ENCODE measurements around the gene HSPA12A. TPM values are rescaled to one million over a fixed set of nuclear protein-coding genes. Genes with fewer than 3 reads are reported as not detected.

The HSPA12A gene
- total RNA-seq, 1 donor from 2014 or later: 0.05 TPM

- intact Hi-C loops (cut with micrococcal nuclease): no loop called here
- H3K9me3 Mint-ChIP-seq: no peaks in the 10 kb centered on the region
- no peaks in the 10 kb centered on the region for H3K36me3 Mint-ChIP-seq (ENCODE audit: low read depth)
- no peak overlapping the region for H3K27ac Mint-ChIP-seq
- no peak for DNase-seq (ENCODE audit: low spot score)
- peaks cover 3% of the 10 kb centered on the region for H3K27me3 Mint-ChIP-seq (ENCODE audit: insufficient read depth)
- no peaks in the 10 kb centered on the region for H3K4me1 Mint-ChIP-seq (ENCODE audit: low read depth)
- no peak overlapping the region for H3K4me3 Mint-ChIP-seq
Observed at GRCh38 chr10:116655568-116655967, 86.8 kb downstream of the HSPA12A start.

GRCh38 chr10:116654816-116655215 lies 87.5 kb downstream of the HSPA12A start:
- no peaks in the 10 kb centered on the region for H3K4me1 Mint-ChIP-seq (ENCODE audit: low read depth)
- H3K36me3 Mint-ChIP-seq (ENCODE audit: low read depth): no peaks in the 10 kb centered on the region
- no peak overlapping the region for H3K4me3 Mint-ChIP-seq
- no peak for DNase-seq (ENCODE audit: low spot score)
- intact Hi-C loops (cut with micrococcal nuclease): no loop called here
- H3K27me3 Mint-ChIP-seq (ENCODE audit: insufficient read depth): peaks cover 3% of the 10 kb centered on the region
- no peaks in the 10 kb centered on the region for H3K9me3 Mint-ChIP-seq
- H3K27ac Mint-ChIP-seq: no peak overlapping the region

GRCh38 chr10:116653885-116654284 lies 88.5 kb downstream of the HSPA12A start:
- Mint-ChIP-seq H3K9me3 (no peaks in the 10 kb centered on the region), H3K27ac (no peak overlapping the region), H3K27me3 (ENCODE audit: insufficient read depth) (peaks cover 3% of the 10 kb centered on the region), H3K4me3 (no peak overlapping the region), H3K4me1 (ENCODE audit: low read depth) (no peaks in the 10 kb centered on the region), H3K36me3 (ENCODE audit: low read depth) (no peaks in the 10 kb centered on the region)
- no peak for DNase-seq (ENCODE audit: low spot score)
- intact Hi-C loops (cut with micrococcal nuclease): no loop called here

- no peaks in the 10 kb centered on the region for H3K4me1 Mint-ChIP-seq (ENCODE audit: low read depth)
- no peak overlapping the region for H3K27ac Mint-ChIP-seq
- H3K36me3 Mint-ChIP-seq (ENCODE audit: low read depth): no peaks in the 10 kb centered on the region
- no peak for DNase-seq (ENCODE audit: low spot score)
- intact Hi-C loops (cut with micrococcal nuclease): no loop called here
- H3K9me3 Mint-ChIP-seq: no peaks in the 10 kb centered on the region
- peaks cover 3% of the 10 kb centered on the region for H3K27me3 Mint-ChIP-seq (ENCODE audit: insufficient read depth)
- no peak overlapping the region for H3K4me3 Mint-ChIP-seq
Observed at GRCh38 chr10:116648903-116649302, 93.5 kb downstream of the HSPA12A start.

- no peaks in the 10 kb centered on the region for H3K4me1 Mint-ChIP-seq (ENCODE audit: low read depth)
- H3K27me3 Mint-ChIP-seq (ENCODE audit: insufficient read depth): no peaks in the 10 kb centered on the region
- no peaks in the 10 kb centered on the region for H3K36me3 Mint-ChIP-seq (ENCODE audit: low read depth)
- DNase-seq (ENCODE audit: low spot score): no peak
- H3K27ac Mint-ChIP-seq: no peak overlapping the region
- H3K9me3 Mint-ChIP-seq: no peaks in the 10 kb centered on the region
- intact Hi-C loops (cut with micrococcal nuclease): no loop called here
- no peak overlapping the region for H3K4me3 Mint-ChIP-seq
Observed at GRCh38 chr10:116646502-116646901, 95.9 kb downstream of the HSPA12A start.

GRCh38 chr10:116637830-116638229 lies 104.5 kb downstream of the HSPA12A start:
- DNase-seq (ENCODE audit: low spot score): no peak
- H3K27me3 Mint-ChIP-seq (ENCODE audit: insufficient read depth): peaks cover 8% of the 10 kb centered on the region
- no peak overlapping the region for H3K27ac Mint-ChIP-seq
- no peaks in the 10 kb centered on the region for H3K36me3 Mint-ChIP-seq (ENCODE audit: low read depth)
- H3K9me3 Mint-ChIP-seq: no peaks in the 10 kb centered on the region
- no peak overlapping the region for H3K4me3 Mint-ChIP-seq
- H3K4me1 Mint-ChIP-seq (ENCODE audit: low read depth): no peaks in the 10 kb centered on the region
- intact Hi-C loops (cut with micrococcal nuclease): no loop called here

GRCh38 chr10:116636976-116637375 lies 105.4 kb downstream of the HSPA12A start:
- H3K36me3 Mint-ChIP-seq (ENCODE audit: low read depth): no peaks in the 10 kb centered on the region
- no peaks in the 10 kb centered on the region for H3K4me1 Mint-ChIP-seq (ENCODE audit: low read depth)
- intact Hi-C loops (cut with micrococcal nuclease): no loop called here
- no peak for DNase-seq (ENCODE audit: low spot score)
- H3K9me3 Mint-ChIP-seq: no peaks in the 10 kb centered on the region
- H3K4me3 Mint-ChIP-seq: no peak overlapping the region
- peaks cover 8% of the 10 kb centered on the region for H3K27me3 Mint-ChIP-seq (ENCODE audit: insufficient read depth)
- H3K27ac Mint-ChIP-seq: no peak overlapping the region

GRCh38 chr10:116636385-116636784 lies 106.0 kb downstream of the HSPA12A start:
- no peak for DNase-seq (ENCODE audit: low spot score)
- H3K27ac Mint-ChIP-seq: no peak overlapping the region
- H3K9me3 Mint-ChIP-seq: no peaks in the 10 kb centered on the region
- H3K36me3 Mint-ChIP-seq (ENCODE audit: low read depth): no peaks in the 10 kb centered on the region
- peaks cover 8% of the 10 kb centered on the region for H3K27me3 Mint-ChIP-seq (ENCODE audit: insufficient read depth)
- intact Hi-C loops (cut with micrococcal nuclease): no loop called here
- no peak overlapping the region for H3K4me3 Mint-ChIP-seq
- H3K4me1 Mint-ChIP-seq (ENCODE audit: low read depth): no peaks in the 10 kb centered on the region

- Mint-ChIP-seq H3K4me1 (ENCODE audit: low read depth) (no peaks in the 10 kb centered on the region), H3K36me3 (ENCODE audit: low read depth) (no peaks in the 10 kb centered on the region), H3K27ac (no peak overlapping the region), H3K4me3 (no peak overlapping the region), H3K27me3 (ENCODE audit: insufficient read depth) (peaks cover 3% of the 10 kb centered on the region), H3K9me3 (no peaks in the 10 kb centered on the region)
- intact Hi-C loops (cut with micrococcal nuclease): no loop called here
- DNase-seq (ENCODE audit: low spot score): no peak
Observed at GRCh38 chr10:116634126-116634975, 108.0 kb downstream of the HSPA12A start.

GRCh38 chr10:116633216-116633600 lies 109.2 kb downstream of the HSPA12A start:
- Mint-ChIP-seq H3K36me3 (ENCODE audit: low read depth) (no peaks in the 10 kb centered on the region), H3K9me3 (no peaks in the 10 kb centered on the region)

GRCh38 chr10:116632596-116633215 lies 109.7 kb downstream of the HSPA12A start:
- H3K9me3 Mint-ChIP-seq: no peaks in the 10 kb centered on the region
- no peak overlapping the region for H3K4me3 Mint-ChIP-seq
- no peak overlapping the region for H3K27ac Mint-ChIP-seq
- H3K27me3 Mint-ChIP-seq (ENCODE audit: insufficient read depth): peaks cover 3% of the 10 kb centered on the region
- intact Hi-C loops (cut with micrococcal nuclease): no loop called here
- no peaks in the 10 kb centered on the region for H3K36me3 Mint-ChIP-seq (ENCODE audit: low read depth)
- no peak for DNase-seq (ENCODE audit: low spot score)
- no peaks in the 10 kb centered on the region for H3K4me1 Mint-ChIP-seq (ENCODE audit: low read depth)

More at GRCh38 chr10:116633216-116633600, 109.2 kb downstream of the HSPA12A start:
- no peak for DNase-seq (ENCODE audit: low spot score)
- Mint-ChIP-seq H3K27me3 (ENCODE audit: insufficient read depth) (peaks cover 3% of the 10 kb centered on the region), H3K4me1 (ENCODE audit: low read depth) (no peaks in the 10 kb centered on the region), H3K4me3 (no peak overlapping the region), H3K27ac (no peak overlapping the region)
- intact Hi-C loops (cut with micrococcal nuclease): no loop called here

GRCh38 chr10:116631871-116632295 lies 110.5 kb downstream of the HSPA12A start:
- no peaks in the 10 kb centered on the region for H3K4me1 Mint-ChIP-seq (ENCODE audit: low read depth)
- H3K9me3 Mint-ChIP-seq: no peaks in the 10 kb centered on the region
- H3K27ac Mint-ChIP-seq: no peak overlapping the region
- intact Hi-C loops (cut with micrococcal nuclease): no loop called here
- H3K4me3 Mint-ChIP-seq: no peak overlapping the region
- H3K36me3 Mint-ChIP-seq (ENCODE audit: low read depth): no peaks in the 10 kb centered on the region
- DNase-seq (ENCODE audit: low spot score): no peak
- peaks cover 3% of the 10 kb centered on the region for H3K27me3 Mint-ChIP-seq (ENCODE audit: insufficient read depth)

GRCh38 chr10:116630020-116630419 lies 112.3 kb downstream of the HSPA12A start:
- intact Hi-C loops (cut with micrococcal nuclease): no loop called here
- no peaks in the 10 kb centered on the region for H3K4me1 Mint-ChIP-seq (ENCODE audit: low read depth)
- no peaks in the 10 kb centered on the region for H3K9me3 Mint-ChIP-seq
- H3K36me3 Mint-ChIP-seq (ENCODE audit: low read depth): no peaks in the 10 kb centered on the region
- H3K27me3 Mint-ChIP-seq (ENCODE audit: insufficient read depth): peaks cover 8% of the 10 kb centered on the region
- H3K27ac Mint-ChIP-seq: no peak overlapping the region
- no peak for DNase-seq (ENCODE audit: low spot score)
- H3K4me3 Mint-ChIP-seq: no peak overlapping the region

Data from activated T-helper 1 cell treated with anti-CD3 and anti-CD28 coated beads, Interleukin-12 subunit alpha, Interleukin-12 subunit beta, Interleukin-2, Interleukin-4 antibody, amounts not matched to agents 30 ng/mL and 10 ng/mL and 1 ng/mL, durations not matched to agents 14 hours and 24 hours and 36 hours (primary cell).